ENCODE data around the gene HNRNPM.

DNA sequence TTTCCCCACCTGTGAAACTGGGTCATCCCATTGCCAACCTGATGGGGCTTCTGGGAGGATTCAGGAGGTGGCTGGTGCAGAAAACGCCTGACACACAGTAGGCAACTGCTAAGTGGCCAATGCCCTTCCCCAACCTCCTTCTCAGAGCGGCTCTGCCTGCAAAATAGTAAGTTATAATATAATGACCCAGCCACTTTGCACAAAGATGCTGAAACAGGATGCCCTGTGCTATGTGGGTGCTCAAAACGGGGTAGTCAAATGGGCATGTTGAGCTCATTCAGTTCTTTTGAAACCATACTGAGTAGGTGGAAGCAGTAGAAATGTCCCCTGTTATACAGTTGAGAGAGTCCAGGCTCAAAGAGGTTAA, 31.2 kb upstream of the HNRNPM start:
- TF ChIP-seq, protein P1, sequence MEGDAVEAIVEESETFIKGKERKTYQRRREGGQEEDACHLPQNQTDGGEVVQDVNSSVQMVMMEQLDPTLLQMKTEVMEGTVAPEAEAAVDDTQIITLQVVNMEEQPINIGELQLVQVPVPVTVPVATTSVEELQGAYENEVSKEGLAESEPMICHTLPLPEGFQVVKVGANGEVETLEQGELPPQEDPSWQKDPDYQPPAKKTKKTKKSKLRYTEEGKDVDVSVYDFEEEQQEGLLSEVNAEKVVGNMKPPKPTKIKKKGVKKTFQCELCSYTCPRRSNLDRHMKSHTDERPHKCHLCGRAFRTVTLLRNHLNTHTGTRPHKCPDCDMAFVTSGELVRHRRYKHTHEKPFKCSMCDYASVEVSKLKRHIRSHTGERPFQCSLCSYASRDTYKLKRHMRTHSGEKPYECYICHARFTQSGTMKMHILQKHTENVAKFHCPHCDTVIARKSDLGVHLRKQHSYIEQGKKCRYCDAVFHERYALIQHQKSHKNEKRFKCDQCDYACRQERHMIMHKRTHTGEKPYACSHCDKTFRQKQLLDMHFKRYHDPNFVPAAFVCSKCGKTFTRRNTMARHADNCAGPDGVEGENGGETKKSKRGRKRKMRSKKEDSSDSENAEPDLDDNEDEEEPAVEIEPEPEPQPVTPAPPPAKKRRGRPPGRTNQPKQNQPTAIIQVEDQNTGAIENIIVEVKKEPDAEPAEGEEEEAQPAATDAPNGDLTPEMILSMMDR (IDR thresholded peaks at IDR 0.05) = no peak
- no peak for TF ChIP-seq ZFX (IDR thresholded peaks at IDR 0.05; ENCODE audit: borderline replicate concordance)
